Stimulated activated CD4-positive, alpha-beta T cell treated with anti-CD3 and anti-CD28 coated beads, Interleukin-4, amount 100 ng/mL, for 1 hour (primary cell): ENCODE data around the gene RPL31.
"Not testable (repeated sequence)": the region's sequence is repeated elsewhere in the genome, so short reads cannot be mapped to it uniquely, and the experiment has no call there.

Experiments
- DNase-seq: peaks from one replicate; pipeline ENCODE4 v3.0.0-alpha.2; 2020

Gene RPL31

DNA sequence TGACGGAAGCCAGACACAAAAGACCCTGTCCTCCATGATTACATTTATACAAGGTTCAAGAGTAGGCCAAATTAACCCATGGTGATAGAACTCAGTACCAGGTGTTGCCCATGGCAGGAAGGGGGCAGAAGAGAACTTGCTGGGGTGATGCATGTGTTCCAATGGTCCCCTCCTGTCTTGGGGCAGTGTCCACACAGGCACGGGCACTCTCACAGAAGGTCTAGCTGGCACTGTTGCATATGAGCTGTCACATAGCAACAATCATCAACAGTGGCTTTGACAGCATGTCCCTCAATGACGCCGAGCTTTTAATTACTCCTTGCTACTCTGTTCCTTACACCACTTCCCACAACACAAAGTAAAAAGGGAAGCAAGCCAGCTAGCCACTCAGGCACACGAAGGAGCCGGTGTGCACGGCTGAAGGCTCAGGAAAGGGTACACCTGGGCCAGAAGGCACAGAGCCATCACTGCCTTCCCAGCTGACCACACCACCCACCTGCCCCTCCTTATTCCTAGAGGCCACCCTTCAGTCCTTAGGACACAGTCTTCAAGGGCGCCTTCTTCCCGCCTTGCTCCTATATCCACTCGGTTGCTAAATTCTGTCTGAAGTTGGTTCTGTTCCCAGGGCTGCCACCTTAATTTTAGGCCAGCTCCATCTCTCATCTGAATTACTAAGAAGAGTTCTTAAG is 28.9 kb downstream of the RPL31 start:
- DNase-seq = no peak

DNA sequence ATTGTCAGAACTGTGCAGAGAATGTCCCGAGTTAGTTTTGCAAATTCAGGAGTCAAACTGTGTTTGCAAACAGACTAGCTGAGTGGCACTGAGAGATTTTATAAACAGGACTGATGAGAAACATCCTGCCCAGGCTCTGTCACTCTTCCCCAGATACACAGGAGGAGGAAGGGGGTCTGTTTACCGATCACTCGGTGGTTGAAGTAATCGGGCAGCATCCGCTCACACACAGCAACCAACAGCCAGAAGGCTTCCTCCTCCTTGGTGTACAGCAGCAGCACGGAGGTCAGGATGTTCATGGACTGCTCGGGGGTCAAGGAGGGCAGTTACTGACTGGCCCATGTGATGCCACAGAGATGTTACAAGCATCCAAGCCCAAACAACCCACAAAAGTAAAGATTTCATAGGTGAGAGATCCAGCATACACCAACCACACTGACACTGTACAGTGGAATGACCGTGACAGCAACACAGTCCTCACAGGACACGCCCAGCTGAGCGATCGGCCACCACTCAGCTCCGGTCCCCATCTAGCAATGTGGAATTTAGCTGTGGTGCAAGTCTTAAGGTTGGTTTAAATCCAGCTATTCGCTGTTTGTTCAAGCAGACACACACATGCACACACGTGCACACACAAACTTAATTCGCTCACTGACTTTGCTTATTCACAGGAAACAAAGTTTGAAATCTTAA is 30.1 kb downstream of the RPL31 start:
- DNase-seq = no peak

DNA sequence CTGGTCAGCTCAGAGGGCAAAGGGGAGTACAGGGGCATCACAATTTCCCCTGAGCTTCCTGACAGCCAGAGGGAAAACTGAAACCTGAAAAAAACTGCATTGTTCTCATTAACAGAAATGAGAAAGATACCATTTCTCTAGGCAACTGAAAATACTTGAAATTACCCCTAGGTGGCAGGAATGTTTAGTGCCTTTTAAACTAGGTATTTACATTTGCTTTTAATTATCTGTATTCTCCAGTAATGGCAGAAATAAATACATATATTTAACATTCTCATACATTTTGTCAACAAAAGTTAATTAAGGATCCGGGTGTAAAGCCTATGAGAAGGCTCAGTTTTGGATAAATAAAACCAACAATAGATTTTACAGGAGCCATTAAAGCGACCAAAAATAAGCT is 34.5 kb downstream of the RPL31 start:
- no peak for DNase-seq

DNA sequence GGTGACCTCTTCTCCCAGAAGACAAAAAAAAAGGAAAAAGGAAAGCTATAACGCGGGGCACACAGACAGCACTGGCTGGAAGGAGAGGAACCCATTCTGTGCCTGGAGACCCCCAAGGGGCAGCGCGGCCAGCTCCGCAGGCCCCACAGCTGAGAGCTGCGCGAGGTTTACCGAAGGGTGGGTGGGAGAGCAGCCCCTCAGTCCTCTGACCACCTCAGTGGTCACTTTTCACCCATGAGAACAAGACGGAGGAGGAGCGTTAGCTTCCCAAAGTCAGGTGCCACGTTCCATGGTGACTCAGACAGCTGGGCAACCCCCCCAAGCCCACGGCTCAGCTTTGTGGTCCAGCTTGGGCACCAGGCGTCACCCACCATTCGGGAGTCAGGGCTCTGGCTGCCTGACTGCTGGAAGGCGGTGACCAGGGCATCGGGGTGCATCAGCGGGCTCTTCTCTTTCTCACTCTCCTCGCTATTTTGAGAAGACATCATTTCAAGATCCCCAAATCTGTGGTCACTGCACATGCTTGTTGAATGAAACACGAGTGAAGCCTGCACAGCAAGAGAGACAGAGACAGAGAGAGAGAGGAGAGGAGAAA is 35.2 kb downstream of the RPL31 start:
- DNase-seq = no peak

DNA sequence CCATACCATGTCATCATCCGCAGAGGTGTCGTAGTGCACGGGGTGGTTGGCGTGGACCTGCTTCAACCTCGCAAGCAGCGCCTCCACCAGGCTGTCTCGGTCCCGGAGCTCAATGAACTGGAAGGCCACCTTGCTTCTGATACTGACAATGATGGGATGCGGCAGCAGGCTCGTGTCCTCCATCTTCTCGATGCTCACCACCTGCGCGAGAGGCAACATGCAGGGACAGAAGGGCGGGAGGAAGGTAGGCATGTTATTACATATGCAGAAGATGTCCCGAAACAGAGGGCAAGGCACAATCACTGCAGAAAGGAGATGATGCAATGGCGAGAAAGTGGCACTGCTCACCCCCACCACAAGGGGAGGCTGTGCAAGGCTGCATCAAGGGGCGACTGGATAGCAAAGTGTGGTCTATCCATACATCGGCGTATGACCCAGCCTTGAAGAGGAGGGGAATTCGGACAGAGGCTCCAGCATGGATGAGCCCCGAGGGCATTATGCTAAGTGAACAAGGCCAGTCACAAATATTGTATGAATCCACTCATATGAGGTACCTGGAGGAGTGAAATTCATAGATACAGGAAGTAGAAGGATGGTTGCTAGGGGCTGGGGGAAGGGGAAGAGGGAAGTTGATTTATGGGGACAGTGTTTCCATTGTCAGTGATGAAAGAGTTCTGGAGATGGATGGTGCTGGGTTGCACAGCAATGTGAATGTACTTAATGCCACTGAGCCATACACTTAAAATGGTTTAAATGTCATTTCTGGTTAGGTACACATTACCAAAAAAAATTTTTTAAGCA is 36.6 kb downstream of the RPL31 start:
- DNase-seq = no peak

DNA sequence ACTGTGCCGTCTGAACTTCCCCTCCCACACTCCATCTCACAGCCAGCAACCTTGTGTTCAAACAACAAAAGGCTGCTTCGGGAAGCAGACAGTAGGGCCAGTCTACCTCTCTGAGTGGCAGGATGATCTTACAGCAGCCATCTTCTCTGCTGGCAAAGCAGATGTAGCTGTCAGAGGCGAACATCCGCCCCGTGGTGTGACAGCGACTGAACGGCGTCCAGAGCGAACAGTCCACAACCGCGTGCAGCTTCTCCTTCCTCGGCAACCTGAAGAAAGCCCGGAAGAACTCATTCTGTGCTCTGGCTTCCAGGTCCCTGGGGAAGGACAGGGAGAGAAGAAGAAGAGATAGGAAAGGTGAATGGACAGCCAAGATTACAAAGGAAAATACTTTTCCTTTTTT is 38.0 kb downstream of the RPL31 start:
- DNase-seq = no peak

DNA sequence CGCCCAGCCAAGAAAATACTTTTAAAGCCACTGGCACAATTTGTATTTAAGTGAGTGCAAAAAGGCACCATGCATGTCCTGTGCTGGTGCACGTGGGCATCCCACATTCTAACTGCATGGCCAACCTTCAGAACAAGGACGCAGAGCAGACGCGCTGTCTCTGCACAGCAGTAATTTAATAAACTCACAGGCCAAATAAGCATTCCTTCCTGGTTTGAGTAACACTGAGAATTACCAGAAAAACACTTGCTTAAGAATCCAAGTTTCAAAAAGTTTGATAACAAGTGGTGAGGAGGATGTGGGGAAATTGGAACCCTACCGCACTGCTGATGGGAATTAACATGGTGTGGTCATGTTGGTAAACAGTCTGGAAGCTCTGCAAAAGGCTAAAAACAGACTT is 38.7 kb downstream of the RPL31 start:
- DNase-seq = no peak

DNA sequence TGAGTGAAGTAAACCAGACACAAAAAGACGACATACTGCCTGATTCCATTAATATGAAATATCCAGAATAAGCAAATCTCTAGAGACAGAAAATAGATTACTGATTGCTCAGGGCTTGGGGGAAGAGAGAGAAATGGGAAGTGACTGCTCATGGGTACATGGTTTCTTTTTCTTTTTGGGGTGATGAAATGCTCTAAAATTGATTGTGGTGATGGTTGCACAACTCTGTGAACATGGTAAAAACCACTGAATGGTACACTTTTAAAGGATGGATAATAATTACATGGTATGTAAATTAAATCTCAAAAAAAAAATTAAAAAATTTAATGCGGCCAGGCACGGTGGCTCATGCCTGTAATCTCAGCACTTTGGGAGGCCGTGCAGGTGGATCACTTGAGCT is 39.3 kb downstream of the RPL31 start:
- no peak for DNase-seq

DNA sequence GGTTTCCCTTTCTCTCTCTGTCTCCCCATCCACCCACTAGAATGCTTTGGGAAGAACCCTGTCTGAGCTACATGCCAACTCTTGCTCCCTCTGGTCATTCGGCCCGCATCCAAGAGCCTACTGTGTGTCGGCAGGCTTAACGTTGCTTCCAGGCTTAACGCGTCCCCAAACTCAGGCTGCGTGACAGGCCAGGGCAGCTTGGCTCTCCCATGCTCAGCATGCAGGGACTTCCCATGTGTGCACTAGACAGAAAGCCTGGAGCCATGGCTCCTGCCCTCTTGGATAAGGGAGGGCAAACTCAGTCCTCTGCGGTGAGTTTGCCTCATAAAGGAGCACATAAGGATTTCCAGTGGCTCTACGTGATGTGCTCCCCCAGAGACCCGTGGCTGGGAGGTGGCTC is 43.2 kb downstream of the RPL31 start:
- DNase-seq = no peak

DNA sequence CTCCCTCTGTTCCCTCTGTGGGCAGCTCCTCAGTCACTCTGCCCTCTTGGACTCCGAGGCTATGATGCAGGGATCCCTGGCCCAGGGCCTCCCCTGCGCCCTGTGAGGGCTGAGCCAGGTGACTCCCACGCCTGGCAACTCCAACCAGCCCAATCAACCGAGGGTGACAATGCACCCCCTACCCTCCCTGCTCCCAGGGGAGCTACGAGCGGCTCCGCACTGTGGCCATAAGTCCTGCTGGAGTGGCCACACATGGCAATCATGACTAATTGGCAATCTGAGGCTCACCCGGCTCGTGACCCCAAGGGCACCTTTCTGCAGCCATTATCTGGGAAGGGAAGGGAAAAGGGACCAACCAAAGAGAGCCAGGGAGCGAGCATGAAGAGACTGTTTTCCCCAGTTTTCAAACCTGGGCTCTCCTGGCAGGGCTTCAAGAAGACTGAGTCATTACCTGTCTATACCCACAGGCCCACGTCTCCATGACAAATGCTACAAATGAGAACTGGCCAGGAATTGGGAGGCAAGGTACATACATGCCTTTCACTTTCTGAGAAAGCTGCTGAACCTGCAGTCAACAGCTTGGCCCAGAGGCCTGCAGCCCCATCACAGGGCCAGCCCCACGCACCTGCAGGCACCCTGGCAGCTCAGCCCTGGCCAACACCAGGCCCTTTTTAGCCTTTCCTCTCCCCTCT is 45.1 kb downstream of the RPL31 start:
- no peak for DNase-seq

DNA sequence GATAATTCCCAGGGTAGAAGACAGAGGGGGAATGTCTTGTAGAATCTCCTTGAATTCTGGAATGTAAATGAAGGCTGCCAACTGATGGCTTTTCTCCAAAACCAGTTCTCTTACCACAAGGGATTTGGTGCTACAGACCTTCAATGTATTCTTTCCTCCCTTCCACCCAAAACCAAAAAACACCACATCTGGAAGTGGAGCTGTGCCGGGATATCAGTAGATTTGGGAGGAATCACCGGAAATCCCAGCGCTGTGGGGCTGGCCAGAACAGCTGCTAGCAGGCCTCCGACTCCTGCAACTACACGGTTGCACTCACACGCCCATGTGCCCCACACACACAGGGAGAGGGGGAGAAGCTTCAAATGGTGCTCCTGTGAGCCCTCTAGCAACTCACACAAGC is 45.7 kb downstream of the RPL31 start:
- no peak for DNase-seq

DNA sequence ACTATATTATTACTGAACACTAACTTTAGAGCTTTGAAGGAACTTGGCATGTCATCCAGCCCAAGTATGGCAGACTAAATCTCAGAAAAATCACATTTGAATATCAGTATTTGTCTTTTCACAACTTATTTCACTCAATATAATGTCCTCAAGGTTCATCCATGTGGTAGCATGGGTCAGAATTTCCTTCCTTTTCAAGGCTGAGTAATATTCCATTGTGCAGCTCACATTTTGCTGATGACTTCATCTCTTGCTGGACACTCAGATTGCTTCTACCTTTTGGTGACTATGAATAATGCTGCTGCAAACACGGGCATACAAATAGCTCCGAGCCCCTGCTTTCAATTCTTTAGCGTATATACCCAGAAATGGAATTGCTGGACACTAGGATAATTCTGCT is 46.7 kb downstream of the RPL31 start:
- no peak for DNase-seq

DNA sequence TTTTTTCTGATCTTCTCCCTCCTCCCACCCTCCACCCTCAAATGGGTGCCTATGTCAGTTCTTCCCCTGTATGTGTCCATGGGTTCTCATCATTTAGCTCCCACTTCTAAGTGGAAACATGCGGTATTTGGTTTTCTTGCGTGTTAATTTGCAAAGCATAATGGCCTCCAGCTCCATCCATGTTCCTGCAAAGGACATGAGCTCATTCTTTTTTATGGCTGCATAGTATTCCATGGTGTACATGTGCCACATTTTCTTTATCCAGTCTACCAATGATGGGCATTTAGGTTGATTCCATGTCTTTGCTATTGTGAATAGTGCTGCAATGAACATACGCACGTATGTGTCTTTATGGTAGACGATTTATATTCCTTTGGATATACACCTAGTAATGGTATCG is 48.8 kb downstream of the RPL31 start:
- DNase-seq = not testable (repeated sequence)

DNA sequence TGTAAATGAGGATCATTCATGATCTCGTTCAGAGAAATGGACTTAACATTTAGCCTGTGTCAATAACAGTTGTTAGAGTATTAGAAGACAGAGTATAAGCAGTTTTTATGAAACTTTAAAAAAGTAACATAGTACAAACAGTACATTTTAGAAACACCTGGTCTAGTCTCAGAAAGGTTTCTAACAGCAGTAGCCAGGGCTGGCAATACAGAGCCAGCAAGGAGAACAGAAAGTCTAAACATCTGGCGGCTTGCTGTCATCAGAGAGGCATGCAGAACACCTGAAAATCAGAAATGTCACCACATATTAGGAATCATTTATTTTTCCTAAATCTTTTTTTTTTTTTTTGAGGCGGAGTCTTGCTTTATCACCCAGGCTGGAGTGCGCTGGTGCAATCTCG is 50.1 kb downstream of the RPL31 start:
- no peak for DNase-seq

DNA sequence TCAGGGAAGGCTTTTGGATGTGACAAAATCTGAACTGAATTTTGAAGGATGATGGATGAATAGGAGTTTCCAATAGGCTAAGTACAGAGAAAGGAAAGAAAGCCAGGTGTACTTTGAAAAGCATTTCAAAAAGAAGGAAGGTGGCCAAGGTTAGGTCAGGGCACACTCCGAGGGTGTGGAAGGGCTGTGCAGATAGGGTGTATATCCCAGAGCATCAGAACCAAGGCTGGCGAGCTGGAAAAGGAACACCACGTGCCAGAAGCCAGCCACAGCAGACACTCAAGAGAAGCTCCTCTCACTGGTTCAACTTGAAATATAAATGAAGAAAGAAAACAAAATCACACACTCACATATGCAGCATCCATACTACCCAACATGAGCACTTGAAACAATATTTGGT is 51.0 kb downstream of the RPL31 start:
- DNase-seq = no peak
